GM12892 (cell line): ENCODE data around the gene SYTL5.

Source experiments
- POLR2A ChIP-seq: IDR thresholded peaks from 2 replicates; pipeline ENCODE4 v1.6.1; 2011; ENCODE audit warnings: low read depth, low read length, control low read depth
- POLR2AphosphoS5 ChIP-seq: IDR thresholded peaks from 2 replicates; pipeline ENCODE4 v1.6.1; 2011; ENCODE audit warnings: low read depth, low read length, control low read depth
- TAF1 ChIP-seq: IDR thresholded peaks from 2 replicates; pipeline ENCODE4 v1.6.1; 2011; ENCODE audit warnings: low read depth, mild to moderate bottlenecking, control low read depth, low read length, borderline replicate concordance

DNA sequence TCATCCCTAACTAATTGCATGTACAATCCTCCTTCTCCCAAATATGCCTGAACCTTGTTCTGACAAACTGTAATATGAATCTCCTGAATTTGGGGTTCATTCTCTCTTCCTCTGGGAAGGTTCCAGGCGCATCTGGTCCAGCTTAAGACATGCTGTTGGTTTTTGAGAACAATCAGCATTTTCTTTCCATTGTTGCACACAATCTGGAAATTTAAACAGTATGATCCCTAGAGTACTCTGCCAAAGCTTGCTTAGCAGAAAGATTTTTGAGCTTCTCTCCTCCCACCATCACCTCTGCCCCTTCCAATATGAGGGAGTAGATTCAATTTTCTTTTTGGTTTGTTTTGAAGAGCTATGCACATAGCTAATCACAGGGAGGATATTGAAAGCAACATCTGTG is 164.2 kb downstream of the SYTL5 start:
- TF ChIP-seq POLR2A (no peak), TAF1 (no peak), POLR2AphosphoS5 (no peak)
